KOPT-K1 (cell line): Measurements from ENCODE around the gene PXYLP1.

Experiments used
- H3K27ac ChIP-seq: fragments of 200-600 bp; sonication (generic); 2 replicates; pipeline ENCODE4 v1.5.1; 2016; ENCODE audit warnings: antibody characterized with exemption, mild to moderate bottlenecking, low read depth, low read length; ENCODE audit not compliant: poor library complexity, severe bottlenecking
- H3K36me3 ChIP-seq: fragments of 200-600 bp; sonication (generic); 2 replicates; pipeline ENCODE4 v1.5.1; 2017; ENCODE audit warnings: antibody characterized with exemption, mild to moderate bottlenecking, low read length, moderate library complexity; ENCODE audit not compliant: insufficient read depth
- H3K9me3 ChIP-seq: fragments of 200-600 bp; sonication (generic); 2 replicates; pipeline ENCODE4 v1.5.1; 2017; ENCODE audit warnings: antibody characterized with exemption, low read length, mild to moderate bottlenecking; ENCODE audit not compliant: insufficient read depth, poor library complexity, severe bottlenecking

PXYLP1 gene

DNA sequence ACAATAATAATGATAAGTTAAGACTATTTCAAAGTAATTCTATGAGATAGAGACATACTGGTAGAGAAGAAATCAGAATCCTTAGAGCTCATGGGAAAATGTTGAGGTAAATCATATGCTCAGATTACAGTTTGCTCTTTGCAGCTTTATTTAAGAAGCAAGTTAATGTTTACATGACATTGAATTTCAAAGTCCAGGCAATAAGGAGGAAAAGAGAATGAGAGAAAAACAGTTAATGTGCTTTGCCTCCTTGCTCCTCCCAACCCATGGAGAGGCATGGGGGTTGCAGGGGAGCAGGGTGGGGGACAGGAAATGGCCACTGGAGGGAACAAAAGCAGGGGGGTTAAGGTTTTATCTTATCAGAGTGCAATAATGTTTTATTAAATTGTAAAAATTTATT is 94.5 kb downstream of the PXYLP1 start:
- Histone ChIP-seq H3K9me3 (no peaks in the 10 kb centered on the region), H3K36me3 (no peaks in the 10 kb centered on the region), H3K27ac (no peak overlapping the region)

DNA sequence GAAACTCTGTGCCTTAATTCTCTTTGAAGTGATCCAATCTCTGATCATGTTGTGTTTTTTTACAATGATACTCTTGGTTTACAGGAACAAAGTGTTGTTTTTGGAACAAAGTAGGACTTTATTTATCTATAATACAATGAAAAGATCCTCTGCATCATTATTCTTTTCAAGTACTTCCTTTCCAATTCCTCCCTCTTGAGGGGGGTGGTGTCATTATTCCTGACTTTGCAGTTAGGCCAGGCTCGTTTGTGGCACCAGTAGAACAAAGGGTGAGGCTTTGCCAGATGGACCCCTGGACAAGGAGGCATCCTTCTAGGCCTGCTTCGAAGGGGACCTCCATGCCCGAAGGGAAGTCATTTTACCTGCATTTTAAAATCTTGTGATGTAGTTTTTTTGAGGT is 95.0 kb downstream of the PXYLP1 start:
- no peaks in the 10 kb centered on the region for H3K9me3 ChIP-seq
- H3K27ac ChIP-seq: no peak overlapping the region
- no peaks in the 10 kb centered on the region for H3K36me3 ChIP-seq

DNA sequence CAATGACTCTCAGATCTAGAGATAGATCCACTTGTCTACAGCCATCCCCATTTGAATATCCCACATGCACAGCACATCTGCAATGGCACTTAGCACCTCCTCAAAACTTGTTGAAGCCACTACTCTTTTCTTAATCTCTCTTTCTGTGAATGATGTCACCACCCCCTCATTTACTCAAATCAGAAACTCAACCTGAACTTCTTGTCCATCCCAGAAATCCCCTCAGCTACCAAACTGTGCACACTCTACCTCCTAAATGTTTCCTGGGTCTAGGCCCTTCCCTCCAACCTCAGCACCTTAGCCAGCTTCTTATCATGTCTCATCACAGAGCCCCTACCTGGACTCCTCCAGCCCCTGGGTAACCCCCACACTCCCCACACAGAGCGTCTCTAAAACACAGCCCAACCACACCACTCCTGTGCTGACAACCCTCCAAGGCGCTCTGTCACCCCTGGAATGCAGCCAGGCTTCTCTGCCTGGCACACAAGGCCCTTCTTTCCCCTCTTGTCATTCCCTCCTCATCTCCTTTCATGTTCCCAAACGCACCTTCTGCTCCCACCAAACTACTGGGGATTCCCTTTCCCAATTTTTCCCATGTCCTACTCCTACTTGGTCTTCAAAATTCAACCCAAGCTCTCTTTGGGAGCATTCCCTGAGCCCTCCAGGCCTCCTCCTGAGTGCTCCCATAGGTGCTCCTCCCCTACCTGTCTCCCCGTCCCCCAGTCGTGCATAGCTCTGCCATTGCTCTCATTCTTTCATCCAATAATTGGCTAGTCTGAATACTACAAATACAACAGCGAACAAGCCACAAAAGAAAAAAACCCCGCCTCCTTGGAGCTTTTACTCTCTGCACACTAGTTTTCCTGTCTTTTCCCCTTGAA is 96.9 kb downstream of the PXYLP1 start:
- Histone ChIP-seq H3K9me3 (no peaks in the 10 kb centered on the region), H3K36me3 (no peaks in the 10 kb centered on the region), H3K27ac (no peak overlapping the region)

DNA sequence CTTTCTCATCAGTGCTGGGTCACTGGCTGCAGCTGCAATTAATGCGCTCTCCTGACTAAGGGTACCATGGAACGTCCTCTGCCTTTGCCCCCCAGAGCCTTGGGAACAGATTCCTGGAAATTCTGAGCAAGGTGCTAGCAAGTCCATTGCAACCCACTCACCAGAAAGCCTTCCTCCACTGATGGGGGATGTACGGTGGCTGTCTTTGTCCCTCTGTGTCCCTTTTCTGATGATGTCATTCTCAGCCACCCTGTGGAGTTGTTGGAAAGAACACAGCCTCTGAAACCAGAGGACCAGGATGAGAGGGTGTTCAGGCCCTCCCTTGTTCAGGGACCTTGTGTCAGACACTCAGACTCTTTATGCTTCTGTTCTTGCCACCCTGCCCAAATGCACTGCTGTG is 98.6 kb downstream of the PXYLP1 start:
- no peaks in the 10 kb centered on the region for H3K36me3 ChIP-seq
- no peak overlapping the region for H3K27ac ChIP-seq
- H3K9me3 ChIP-seq: no peaks in the 10 kb centered on the region

DNA sequence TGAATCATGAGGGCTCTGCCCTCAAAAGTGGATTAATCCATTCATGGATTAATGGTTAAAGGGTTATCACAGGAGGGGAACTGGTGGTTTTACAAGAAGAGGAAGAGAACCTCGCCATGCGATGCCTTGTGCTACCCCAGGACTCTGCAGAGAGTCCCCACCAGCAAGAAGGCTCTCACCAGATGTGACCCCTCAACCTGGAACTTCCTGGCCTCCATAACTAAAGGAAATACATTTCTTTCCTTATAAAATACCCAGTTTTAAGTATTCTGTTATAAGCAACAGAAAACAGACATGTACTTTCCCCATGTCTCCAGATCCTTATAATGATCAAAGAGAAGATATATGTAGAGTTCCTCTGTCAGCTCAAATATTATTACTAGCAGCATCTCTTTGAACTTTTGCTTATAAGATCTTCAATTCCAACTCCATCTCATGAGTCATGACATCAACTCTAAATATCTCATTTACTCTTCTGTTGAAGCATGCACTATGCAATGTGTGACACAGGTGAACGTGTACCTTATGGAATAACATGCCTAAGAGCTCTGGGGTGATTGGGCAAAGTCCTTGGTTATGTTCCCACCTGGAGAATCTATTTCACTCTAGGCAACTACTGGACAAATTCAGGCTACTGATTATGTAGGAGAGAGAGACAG is 99.2 kb downstream of the PXYLP1 start:
- no peaks in the 10 kb centered on the region for H3K36me3 ChIP-seq
- H3K27ac ChIP-seq: no peak overlapping the region
- no peaks in the 10 kb centered on the region for H3K9me3 ChIP-seq

DNA sequence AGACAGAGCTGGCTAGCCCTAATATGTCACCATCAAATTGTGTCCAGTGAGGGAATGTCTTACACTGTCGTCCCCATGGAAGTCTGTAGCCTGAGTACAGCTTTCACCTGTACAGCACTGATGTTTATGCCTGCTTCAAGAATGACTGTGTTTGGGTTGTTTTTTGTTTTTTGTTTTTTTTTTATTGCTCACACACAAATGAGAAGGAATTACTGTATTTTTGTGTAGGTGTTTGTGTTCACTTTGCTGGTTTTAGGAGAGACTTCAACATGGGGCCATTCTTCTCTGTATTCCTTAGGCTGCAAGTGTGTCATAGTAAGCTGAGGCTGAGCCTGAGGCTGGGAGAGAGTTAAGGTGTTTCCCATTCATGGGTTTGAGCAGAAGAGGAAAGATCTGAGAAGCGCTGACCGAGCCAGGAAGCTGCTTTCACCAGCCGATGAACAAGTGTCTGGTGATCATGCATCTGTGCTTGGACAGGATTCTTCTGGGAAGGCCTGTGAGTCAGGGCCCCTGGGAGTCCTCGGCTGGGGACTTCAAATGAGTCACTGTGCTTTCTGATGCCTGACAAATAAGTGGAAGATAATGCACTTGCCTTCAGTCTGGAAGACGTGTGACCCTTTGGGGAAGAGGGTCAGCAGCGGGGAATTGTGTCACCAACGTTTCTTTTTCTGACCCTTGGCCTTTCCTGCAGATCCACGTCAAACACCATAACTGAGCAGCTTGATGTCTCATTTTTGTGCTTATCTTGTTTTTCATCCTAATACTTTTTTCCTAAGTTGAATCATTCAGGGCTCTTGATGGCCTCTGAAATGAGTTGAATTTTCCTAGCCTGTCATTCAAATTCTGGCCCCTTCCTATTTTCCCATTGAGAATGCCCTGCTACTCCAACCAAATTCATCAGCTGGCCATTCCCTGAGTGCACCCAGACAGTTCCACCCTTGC is 100.0 kb downstream of the PXYLP1 start:
- Histone ChIP-seq H3K36me3 (no peaks in the 10 kb centered on the region), H3K27ac (no peak overlapping the region), H3K9me3 (no peaks in the 10 kb centered on the region)

DNA sequence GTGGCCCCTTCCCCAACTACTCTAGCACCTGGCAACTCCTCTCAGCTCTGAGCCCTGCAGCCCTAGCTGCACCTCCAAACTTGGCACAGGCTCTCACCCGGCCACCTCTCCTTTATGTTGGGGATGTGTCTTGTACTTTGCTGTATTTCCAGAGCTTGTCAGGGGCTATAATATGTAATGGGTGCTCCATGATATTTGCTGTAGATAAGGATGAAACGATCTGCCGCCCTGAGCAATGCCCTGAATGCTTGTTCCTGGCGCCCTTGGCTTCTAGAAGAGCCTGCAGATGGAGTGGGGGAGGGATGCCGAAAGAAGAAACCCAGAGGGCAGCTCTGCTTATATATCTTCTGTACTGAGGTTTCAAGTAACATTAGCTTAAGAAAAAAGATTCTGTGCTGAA is 100.8 kb downstream of the PXYLP1 start:
- no peaks in the 10 kb centered on the region for H3K36me3 ChIP-seq
- H3K27ac ChIP-seq: no peak overlapping the region
- no peaks in the 10 kb centered on the region for H3K9me3 ChIP-seq

DNA sequence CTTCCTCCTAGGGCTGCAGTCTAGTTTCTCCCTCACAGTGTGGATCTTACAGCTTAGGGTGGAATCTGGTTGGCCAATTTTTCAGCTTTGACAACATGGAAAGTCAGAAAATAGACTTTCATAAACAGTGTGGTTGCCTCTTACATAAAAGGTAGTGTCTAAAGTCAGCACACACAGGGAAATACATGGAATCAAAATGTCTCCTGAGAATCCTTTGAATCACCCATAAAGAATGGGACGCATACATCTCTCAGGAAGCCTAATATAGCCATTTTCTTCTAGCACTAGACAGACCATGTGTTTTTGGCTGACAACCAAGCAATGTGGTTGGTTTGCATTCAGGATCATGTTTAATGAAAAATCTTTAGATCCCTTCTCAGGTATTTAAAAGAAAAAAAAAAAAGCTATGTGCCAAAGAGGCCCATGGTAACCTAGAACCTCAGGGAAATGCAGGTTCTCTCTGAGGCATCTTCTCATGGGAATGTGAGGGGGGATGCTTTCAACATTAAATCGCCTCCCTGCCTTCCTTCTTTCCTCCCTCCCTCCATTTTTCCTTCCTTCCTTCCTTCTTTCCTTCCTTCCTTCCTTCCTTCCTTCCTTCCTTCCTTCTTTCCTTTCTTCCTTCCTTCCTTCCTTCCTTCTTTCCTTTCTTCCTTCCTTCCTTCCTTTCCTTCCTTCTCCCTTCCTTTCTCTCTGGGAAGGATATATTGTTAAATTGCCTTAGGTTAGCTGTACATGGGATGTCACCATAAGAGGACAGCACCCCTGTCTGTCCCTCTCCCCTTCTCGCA is 102.4 kb downstream of the PXYLP1 start:
- Histone ChIP-seq H3K27ac (no peak overlapping the region), H3K36me3 (no peaks in the 10 kb centered on the region), H3K9me3 (no peaks in the 10 kb centered on the region)

DNA sequence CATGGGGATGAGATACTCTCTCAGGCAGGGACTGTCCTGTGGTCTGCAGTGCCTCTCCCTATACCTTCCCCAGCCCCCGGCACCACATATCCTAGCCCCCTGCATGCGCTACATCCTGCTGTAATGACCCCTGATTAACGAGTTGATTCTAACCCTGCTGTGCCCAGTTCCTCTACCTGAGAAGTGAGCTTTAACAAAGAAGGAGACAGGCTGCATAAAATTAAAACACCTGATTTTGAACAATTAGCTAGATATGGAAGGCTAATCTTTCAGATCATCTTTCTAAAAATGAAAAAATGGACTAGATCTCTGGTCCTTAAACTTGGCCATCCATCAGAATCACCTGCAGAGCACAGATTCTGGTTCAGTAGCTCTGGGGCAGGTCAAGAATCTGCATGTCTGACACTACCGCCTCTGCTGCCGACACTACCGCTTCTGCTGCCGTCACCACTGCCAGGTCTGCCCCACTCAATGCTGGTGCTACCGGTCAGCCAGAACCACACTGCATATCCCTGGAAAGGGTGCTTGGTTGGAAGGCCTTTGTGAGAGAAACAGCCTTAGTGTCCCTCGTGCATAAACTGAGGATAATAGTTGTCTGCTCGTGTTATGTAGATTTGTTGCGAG is 103.1 kb downstream of the PXYLP1 start:
- no peak overlapping the region for H3K27ac ChIP-seq
- no peaks in the 10 kb centered on the region for H3K9me3 ChIP-seq
- H3K36me3 ChIP-seq: no peaks in the 10 kb centered on the region

DNA sequence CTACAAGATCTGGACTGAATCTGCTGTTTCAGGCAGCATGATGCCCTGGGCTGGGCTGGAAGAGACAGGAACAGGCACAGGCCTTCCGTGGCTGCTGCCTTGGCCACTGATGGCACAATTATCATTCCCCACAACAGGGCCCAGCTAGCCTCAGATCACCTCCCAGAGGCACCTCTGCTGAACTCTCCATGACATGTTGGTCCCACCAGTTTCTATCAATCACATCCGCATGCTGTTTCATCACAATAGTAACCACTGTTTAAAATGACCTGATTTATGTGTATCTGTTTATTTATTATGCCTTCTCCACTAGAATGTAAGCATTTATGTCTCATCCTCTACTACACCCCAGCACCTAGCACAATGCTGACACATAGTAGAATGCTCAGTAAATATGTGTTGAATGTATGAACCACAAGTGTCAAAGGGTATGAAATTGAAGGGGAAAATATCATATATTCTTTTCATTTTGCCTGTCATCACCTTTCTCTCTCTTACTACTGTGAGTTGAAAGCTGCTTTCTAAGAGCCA is 104.0 kb downstream of the PXYLP1 start:
- H3K27ac ChIP-seq: no peak overlapping the region
- H3K9me3 ChIP-seq: no peaks in the 10 kb centered on the region
- no peaks in the 10 kb centered on the region for H3K36me3 ChIP-seq

DNA sequence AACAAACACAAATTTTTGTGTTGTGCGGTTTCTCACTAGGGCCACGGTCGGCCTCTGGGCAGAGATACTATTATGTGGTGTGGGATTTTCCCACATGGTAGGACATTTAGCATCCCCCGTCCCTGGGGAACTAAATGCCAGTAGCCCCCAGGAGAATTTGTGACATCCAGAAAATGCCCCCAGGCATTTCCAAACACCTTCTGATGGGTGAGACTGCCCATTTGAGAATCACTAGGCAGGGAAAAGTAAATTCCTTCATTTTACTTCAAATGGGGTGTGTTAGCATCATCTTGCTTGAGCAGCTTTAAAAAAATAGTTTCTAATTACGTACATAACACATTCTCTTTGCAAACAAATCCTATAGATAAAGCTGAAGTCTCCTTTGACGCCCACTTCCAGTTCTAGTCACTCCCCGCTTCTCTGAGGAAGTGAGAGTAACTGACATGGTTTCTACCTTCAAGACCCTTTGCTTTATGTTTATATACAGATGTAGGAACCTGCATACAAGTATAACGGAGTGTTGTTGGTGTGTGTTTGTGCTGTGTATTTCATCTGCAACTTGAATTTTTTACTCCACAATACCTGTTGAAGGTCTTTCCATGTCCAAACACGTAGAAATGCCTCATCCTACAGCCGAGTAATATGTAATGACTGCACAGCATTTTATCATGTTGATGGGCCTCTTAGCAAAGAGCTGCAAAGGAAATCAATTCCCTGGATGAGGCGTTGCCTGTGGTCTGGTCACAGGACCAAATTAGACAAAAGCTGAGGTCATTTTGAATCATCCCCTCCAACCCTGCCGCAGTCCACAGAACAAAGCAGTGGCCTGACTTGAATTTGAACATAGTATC is 105.3 kb downstream of the PXYLP1 start:
- H3K27ac ChIP-seq: no peak overlapping the region
- H3K36me3 ChIP-seq: no peaks in the 10 kb centered on the region
- H3K9me3 ChIP-seq: no peaks in the 10 kb centered on the region

DNA sequence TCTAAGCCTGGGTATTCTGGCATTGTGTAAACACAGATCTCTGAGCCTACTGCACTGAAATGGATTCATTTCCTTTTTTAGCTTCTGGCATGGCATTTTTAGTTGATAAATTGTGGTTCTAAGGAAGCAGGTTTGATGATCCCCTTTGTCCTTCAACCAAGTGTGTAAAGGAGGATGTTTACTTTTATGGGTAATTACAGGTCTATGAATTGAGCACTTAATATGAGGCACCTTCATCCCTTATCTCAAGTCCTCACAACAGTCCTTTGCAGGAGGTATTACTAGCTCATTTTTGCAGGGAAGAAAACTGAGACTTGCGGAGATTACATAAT is 105.9 kb downstream of the PXYLP1 start:
- Histone ChIP-seq H3K27ac (no peak overlapping the region), H3K9me3 (no peaks in the 10 kb centered on the region), H3K36me3 (no peaks in the 10 kb centered on the region)

DNA sequence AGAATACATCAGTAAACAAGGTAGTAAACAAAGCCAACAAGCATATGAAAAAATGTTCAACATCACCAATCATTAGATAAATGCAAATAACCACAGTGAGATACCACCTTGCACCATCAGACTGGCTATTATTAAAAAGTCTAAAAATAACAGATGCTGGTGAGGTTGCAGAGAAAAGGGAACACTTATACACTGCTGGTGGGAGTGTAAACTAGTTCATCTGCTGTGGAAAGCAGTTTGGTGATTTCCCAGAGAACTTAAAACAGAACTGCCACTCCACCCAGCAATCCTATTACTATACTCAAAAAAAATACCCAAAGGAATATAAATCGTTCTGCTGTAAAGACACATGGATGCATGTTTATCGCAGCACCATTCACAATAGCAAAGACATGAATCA is 106.4 kb downstream of the PXYLP1 start:
- Histone ChIP-seq H3K9me3 (no peaks in the 10 kb centered on the region), H3K27ac (no peak overlapping the region), H3K36me3 (no peaks in the 10 kb centered on the region)
